ENCODE measurements around the gene GNAO1. TPM values are rescaled to one million over a fixed set of nuclear protein-coding genes. Genes with fewer than 3 reads are reported as not detected.

GNAO1 gene
- total RNA-seq, 1 donor from 2014 or later = 1.9 TPM

- H3K4me2 ChIP-seq = no peak overlapping the region
- DNase-seq (ENCODE audit: low spot score) = no peak
- Mint-ChIP-seq H3K4me3 (no peak overlapping the region), H3K4me1 (no peaks in the 10 kb centered on the region), H3K9me3 (peaks cover 13% of the 10 kb centered on the region), H3K27me3 (ENCODE audit: insufficient read depth, low read depth) (no peaks in the 10 kb centered on the region), H3K36me3 (peaks cover 67% of the 10 kb centered on the region), H3K27ac (no peak overlapping the region)
- no peaks in the 10 kb centered on the region for H3K4me1 ChIP-seq
- no peak overlapping the region for H3K27ac ChIP-seq
- H3K9ac ChIP-seq = no peak overlapping the region
- no peaks in the 10 kb centered on the region for H3F3A ChIP-seq (ENCODE audit: low read depth)
- no peaks in the 10 kb centered on the region for H4K20me1 ChIP-seq (ENCODE audit: low read depth)
- no peak for TF ChIP-seq EZH2phosphoT487 (IDR thresholded peaks at IDR 0.05)
- no peak for TF ChIP-seq CTCF (IDR thresholded peaks at IDR 0.05)
- TF ChIP-seq EZH2 (IDR thresholded peaks at IDR 0.05) = no peak
- no peak overlapping the region for H2AFZ ChIP-seq (replicated peaks)
- H3K79me2 ChIP-seq (ENCODE audit: low read depth) = no peaks in the 10 kb centered on the region
- peaks cover 12% of the 10 kb centered on the region for H3K9me3 ChIP-seq (ENCODE audit: low read depth)
- peaks cover 10% of the 10 kb centered on the region for H3K36me3 ChIP-seq
- no peak overlapping the region for H3K4me3 ChIP-seq
- H3K27me3 ChIP-seq = no peaks in the 10 kb centered on the region
Measured at GRCh38 chr16:56384074-56384721, 192.9 kb downstream of the GNAO1 start.

- H3K4me3 Mint-ChIP-seq = no peak overlapping the region
- no peak overlapping the region for H3K27ac ChIP-seq
- no peaks in the 10 kb centered on the region for H3K27me3 ChIP-seq
- H3F3A ChIP-seq (ENCODE audit: low read depth) = no peaks in the 10 kb centered on the region
- H3K9me3 ChIP-seq (ENCODE audit: low read depth) = no peaks in the 10 kb centered on the region
- H3K27me3 Mint-ChIP-seq (ENCODE audit: insufficient read depth, low read depth) = no peaks in the 10 kb centered on the region
- H3K4me1 ChIP-seq = no peaks in the 10 kb centered on the region
- no peaks in the 10 kb centered on the region for H4K20me1 ChIP-seq (ENCODE audit: low read depth)
- no peaks in the 10 kb centered on the region for H3K79me2 ChIP-seq (ENCODE audit: low read depth)
- H3K9me3 Mint-ChIP-seq = peaks cover 6% of the 10 kb centered on the region
- no peak for TF ChIP-seq EZH2phosphoT487 (IDR thresholded peaks at IDR 0.05)
- no peak for TF ChIP-seq CTCF (IDR thresholded peaks at IDR 0.05)
- TF ChIP-seq EZH2 (IDR thresholded peaks at IDR 0.05) = no peak
- H3K4me2 ChIP-seq = no peak overlapping the region
- peaks cover 4% of the 10 kb centered on the region for H3K36me3 ChIP-seq
- no peak overlapping the region for H3K9ac ChIP-seq
- peaks cover 62% of the 10 kb centered on the region for H3K36me3 Mint-ChIP-seq
- H2AFZ ChIP-seq (replicated peaks) = no peak overlapping the region
- no peaks in the 10 kb centered on the region for H3K4me1 Mint-ChIP-seq
- no peak overlapping the region for H3K4me3 ChIP-seq
- H3K27ac Mint-ChIP-seq = no peak overlapping the region
- DNase-seq (ENCODE audit: low spot score) = no peak
Measured at GRCh38 chr16:56387396-56387795, 196.1 kb downstream of the GNAO1 start.

- H3K9me3 ChIP-seq (ENCODE audit: low read depth) = no peaks in the 10 kb centered on the region
- Mint-ChIP-seq H3K9me3 (peaks cover 10% of the 10 kb centered on the region), H3K4me3 (no peak overlapping the region), H3K4me1 (no peaks in the 10 kb centered on the region), H3K36me3 (peaks cover 62% of the 10 kb centered on the region), H3K27me3 (ENCODE audit: insufficient read depth, low read depth) (no peaks in the 10 kb centered on the region), H3K27ac (no peak overlapping the region)
- no peaks in the 10 kb centered on the region for H3K27me3 ChIP-seq
- H3K9ac ChIP-seq = no peak overlapping the region
- no peak overlapping the region for H2AFZ ChIP-seq (replicated peaks)
- H3K4me1 ChIP-seq = no peaks in the 10 kb centered on the region
- H3F3A ChIP-seq (ENCODE audit: low read depth) = no peaks in the 10 kb centered on the region
- H3K36me3 ChIP-seq = peaks cover 4% of the 10 kb centered on the region
- no peak for TF ChIP-seq CTCF (IDR thresholded peaks at IDR 0.05)
- no peak for TF ChIP-seq EZH2 (IDR thresholded peaks at IDR 0.05)
- no peak for TF ChIP-seq EZH2phosphoT487 (IDR thresholded peaks at IDR 0.05)
- no peak overlapping the region for H3K4me2 ChIP-seq
- no peaks in the 10 kb centered on the region for H3K79me2 ChIP-seq (ENCODE audit: low read depth)
- no peaks in the 10 kb centered on the region for H4K20me1 ChIP-seq (ENCODE audit: low read depth)
- no peak overlapping the region for H3K4me3 ChIP-seq
- DNase-seq (ENCODE audit: low spot score) = no peak
- no peak overlapping the region for H3K27ac ChIP-seq
Measured at GRCh38 chr16:56388209-56388608, 196.9 kb downstream of the GNAO1 start.

Data from neural progenitor cell (in vitro differentiated cells).